NCI-H748 (cell line): ENCODE results near the gene FANK1.

ENCODE experiments used
- DNase-seq: peaks from one replicate; lab custom pipeline; 2025; ENCODE audit not compliant: unreplicated experiment; lab: John Stamatoyannopoulos, UW

The FANK1 gene, protein sequence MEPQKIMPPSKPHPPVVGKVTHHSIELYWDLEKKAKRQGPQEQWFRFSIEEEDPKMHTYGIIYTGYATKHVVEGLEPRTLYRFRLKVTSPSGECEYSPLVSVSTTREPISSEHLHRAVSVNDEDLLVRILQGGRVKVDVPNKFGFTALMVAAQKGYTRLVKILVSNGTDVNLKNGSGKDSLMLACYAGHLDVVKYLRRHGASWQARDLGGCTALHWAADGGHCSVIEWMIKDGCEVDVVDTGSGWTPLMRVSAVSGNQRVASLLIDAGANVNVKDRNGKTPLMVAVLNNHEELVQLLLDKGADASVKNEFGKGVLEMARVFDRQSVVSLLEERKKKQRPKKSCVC

GRCh38 chr10:125896088-125896934 is at the start of gene FANK1:
TSS of gene FANK1 (plus strand) at chr10:125896564. CDS start at chr10:125896643, 79 bp downstream.
- peak; percentile 85 for DNase-seq

DNA sequence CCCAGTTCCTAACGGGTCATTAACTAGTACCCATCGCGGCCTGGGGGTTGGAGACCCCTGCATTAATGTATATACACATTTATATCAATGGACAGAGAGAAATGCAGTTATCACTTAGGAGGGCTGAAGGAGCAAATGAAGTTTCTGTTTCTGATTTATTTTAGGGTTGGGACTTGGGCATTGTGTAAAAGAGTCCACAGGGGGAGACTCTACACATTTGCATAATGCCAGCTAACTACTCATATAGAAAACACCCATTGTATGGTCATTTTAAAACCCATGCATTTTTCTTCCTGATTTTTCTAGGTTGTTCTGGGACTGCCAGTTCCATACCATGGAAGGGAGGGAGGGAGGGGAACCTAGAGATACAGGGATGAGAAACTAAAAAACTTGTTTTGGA is 49.5 kb upstream of the FANK1 start:
- no peak for DNase-seq

DNA sequence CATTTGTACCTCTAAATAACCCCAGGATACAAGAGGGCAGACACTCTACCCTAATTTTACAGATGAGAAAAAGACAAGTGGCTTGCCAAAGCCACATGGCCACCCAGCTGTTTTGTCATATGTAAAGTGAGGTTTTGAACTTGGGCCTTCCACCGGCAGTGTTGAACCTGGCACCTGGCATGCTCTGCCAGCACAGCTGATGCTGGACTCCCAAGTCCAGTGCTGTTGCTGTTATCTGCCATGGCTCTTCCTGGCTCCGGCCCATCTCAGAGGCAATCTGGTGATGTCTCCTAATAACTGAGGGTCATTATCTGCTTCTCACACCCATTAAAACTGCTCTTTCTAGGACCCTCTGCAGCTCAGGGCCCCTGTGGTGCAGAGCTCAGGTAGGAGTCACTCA is 48.0 kb upstream of the FANK1 start:
- no peak for DNase-seq

DNA sequence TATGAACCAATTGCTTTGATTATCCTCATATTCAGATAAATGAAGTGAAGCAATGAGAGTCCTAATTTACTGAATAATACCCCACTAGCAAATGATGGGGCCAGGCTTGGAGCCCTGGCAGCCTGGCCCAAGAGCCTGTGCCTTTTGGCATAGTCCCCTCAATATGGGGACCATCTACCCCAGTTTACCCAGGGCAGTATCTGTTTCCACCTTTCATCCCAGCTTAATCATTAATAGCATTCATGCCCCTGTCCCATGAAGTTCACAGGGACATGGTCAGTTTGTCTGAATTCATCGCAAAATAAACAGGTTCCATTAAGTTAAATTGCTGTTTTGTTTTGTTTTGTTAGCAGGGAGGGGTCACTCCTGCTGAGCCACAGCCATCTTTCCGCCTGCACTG is 47.5 kb upstream of the FANK1 start:
- DNase-seq: no peak

GRCh38 chr10:125849448-125849847 is 46.9 kb upstream of the FANK1 start:
- DNase-seq: no peak

DNA sequence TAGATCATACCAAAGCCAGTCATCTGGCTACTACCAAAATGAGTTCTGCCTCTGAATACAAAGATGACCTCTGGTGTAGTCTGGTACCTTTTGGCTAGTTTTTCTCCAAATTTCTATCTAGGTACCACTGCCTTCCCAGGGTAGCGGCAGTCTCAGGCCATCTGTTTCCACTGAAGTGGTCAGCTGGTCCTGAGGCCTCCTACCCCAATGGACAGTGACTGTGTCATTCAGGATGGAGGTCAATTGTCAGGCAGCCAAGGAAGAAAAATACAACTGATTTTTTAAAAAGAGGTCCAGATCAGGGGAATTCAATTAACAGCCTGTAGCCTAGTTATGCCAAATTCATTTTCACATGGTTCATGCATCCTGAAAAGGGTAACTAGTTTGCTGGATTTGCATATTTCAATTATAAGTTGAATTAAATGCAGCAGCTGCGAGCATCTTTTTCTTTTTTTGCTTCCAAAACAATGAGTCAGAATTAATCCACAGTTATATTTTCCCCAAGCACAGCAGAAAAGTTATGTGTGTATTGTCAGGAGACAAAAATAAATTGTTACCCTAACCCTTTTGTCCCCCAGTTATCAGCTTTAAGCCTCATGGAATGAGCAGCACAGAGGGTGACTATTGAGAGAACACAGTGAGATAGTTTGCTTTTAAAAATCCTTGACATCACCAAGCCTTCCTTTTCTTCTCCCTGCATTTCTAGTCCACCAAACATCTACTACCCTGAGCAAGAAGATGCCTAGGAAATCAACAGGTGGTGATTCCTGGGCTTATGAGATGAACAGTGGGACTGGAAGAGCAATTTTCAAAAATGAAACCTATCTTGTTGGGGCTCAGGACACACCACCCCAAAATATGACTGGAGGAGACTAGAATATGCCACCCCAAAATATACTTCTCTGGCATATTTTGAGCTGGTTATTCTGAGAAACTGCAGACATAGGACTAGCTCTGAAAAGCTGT is 45.3 kb upstream of the FANK1 start:
- no peak for DNase-seq

- DNase-seq: no peak
These were observed 43.9 kb upstream of the FANK1 start for GRCh38 chr10:125852487-125852886.

DNA sequence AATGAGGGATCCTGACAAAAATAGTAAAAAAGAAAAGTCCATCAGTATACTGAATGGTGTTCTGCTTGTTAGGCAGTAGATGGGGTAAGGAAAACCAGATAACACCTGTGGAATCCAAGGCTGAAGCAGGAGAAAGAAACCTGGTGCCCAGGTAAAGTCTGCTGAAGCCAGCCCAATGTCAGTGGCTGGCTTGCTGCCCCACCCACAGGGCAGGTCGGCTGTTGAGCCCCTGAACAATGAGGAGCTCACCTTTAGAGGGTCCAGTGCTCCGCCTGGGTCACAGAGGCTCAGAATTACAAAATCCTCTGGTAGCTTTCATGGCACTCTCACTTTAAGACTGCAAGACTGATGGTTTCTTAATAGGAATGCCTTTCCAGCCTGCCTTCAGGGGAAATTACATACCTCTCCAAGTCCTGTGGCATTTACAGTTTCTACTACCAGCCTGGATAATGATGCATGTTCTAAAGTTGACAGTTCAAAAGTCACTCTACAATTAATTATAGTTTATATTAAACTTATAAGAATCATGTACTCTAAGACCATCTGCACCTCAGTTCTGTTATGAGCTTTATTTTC is 39.1 kb upstream of the FANK1 start:
- no peak for DNase-seq

DNA sequence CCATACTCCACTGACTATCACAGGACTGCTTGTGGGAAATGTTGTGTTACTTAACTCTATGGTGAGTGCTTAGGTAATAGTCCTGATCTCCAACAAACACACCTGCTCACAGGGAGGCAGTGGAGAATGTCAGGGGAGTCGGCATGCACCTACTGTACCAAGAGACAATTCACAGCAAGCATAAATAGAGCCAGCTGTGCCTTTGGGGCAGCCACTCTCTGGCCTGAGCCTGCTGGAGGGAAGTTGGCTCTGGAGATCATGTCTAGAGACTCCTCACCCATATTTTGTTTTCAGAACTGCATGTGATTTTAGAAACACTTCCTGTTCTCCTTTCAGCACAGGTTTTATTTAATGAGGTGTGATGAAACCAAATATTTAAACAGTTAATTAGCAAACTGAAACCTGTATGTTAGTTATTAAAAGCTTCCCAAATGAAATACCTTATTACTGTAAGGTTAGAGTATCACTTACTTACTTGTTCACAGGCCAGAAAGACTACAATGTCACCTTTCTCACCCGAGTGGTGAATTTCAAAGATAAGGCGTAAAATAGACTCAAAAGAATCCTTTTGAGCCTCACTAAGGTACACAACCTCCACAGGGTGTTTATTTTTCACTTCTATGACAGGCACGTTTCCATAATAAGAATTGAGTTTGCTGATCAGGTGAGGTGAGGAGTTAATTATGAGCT is 37.1 kb upstream of the FANK1 start:
- peak; percentile 86 for DNase-seq

DNA sequence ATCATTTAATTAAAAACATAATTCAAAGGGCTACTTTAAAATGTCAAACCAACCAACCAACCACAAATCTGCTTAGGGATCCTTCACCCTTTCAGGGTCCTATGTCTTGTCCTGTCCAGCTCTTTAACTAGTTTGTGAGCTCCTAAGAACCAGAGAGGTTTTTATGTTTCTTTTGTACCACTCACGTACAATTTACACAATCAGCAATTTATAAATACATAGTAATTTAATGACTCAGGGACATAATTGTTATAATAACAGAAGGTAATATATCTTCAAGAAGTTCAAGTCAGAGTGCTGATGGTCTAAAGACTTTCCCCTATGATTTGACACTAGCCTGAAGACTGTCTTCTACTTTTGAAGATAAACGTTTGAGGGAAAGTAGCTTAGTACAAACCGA is 31.2 kb upstream of the FANK1 start:
- DNase-seq: no peak

DNA sequence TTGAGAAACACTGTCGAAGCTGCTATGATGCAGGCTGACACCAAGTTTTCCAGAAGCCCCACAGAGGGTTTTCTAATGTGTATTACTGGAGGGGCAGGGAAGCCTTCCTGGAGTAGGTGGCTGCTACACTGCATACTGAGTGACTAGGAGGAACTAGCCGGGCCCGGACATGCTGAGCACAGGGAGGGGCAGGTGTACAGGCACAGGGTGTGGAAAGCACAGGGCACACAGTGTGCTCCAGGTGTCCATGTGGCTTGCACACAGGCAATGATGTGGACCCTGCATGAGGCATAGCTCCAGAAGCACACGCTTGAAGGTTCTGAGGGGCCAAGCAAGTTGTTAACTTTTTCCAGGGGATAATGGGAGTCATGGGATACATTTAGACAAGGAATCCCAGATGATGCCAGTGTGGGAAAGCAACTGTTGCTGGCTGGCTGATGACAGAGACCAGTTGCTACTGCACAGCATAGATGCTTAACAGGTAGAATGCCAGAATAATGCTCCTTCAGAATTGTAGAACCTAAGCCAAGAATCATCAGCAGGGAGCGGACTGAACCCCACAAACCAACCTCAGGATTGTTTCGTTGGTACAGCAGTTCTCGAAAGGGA is 29.8 kb upstream of the FANK1 start:
- DNase-seq: no peak

DNA sequence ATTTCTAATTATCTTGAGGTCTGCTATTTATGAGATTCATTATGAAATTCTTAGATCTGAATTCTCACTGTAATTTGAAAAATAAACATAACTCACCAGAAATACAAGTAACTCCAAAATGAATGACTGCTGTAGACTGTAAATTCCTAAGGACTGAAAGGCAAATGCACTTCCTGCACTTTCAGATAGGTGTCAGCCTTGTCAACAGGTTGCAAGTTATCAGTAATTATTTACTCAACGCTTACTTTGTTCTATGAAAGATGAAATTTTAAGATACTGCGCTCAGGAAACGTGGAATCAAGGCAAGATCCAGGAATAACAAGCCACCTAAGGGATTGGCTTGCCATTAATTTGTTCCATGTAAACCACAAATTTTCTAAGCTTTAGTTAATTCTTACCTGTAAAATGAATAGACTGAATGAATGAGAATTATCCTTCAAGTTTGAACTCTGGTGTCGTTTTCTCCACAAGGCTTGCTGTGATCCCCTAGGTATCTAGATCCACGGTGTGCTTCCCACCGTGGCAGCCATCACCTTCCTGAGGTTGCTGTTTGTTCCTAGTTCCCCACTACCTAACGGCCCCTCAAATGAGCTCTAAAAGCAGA is 27.9 kb upstream of the FANK1 start:
- DNase-seq: peak; percentile 55

GRCh38 chr10:125871338-125871737 is 25.0 kb upstream of the FANK1 start:
- peak; percentile 7 for DNase-seq

GRCh38 chr10:125878957-125879835 is 17.2 kb upstream of the FANK1 start:
- no peak for DNase-seq

GRCh38 chr10:125880719-125881118 is 15.6 kb upstream of the FANK1 start:
- DNase-seq: no peak

DNA sequence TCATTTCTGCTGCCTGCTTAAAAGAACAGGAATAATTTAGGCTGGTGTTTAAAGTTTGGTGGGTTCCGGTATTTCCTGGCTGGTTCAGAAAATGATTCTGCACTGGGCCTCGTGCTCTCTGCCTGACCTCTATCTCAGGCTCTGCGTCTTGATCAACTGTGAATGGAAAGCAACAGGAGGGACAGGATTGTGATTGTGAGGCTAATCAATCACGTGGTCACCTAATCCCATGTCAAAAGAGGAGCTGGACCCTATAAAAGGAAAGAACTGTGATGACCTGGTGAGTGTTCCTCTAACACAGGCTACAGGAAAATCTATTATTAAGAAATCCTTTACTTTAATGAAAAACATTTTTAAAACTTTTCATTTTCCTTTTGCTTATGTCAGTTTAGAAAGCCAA is 15.2 kb upstream of the FANK1 start, which contains the start of gene DHX32:
DHX32 (minus strand) TSS at position 101 of the 400 bp plus-strand sequence. CDS start 468 bp downstream, outside the sequence.
- DNase-seq: no peak

GRCh38 chr10:125882596-125882995 is 13.8 kb upstream of the FANK1 start:
- no peak for DNase-seq

GRCh38 chr10:125883211-125883610 is 13.2 kb upstream of the FANK1 start:
- DNase-seq: no peak
